ENCODE data around the gene NEK5.

Gene NEK5

GRCh38 chr13:52161181-52161646 lies 32.3 kb upstream of the NEK5 start:
- H3K9ac ChIP-seq (ENCODE audit: low read length), result no peak overlapping the region
- no peaks in the 10 kb centered on the region for H3K9me3 ChIP-seq (ENCODE audit: control insufficient read depth, low read length)
- no peaks in the 10 kb centered on the region for H3K36me3 ChIP-seq (ENCODE audit: control insufficient read depth, insufficient read depth, low read length, severe bottlenecking)
- H3K4me1 ChIP-seq (ENCODE audit: control insufficient read depth, insufficient read depth, low read length), result peaks cover 12% of the 10 kb centered on the region
- no peak overlapping the region for H3K4me3 ChIP-seq (ENCODE audit: low read length)
- H3K27me3 ChIP-seq (replicated peaks; ENCODE audit: control insufficient read depth, insufficient read depth, low read length), result no peaks in the 10 kb centered on the region
- no peak for DNase-seq (ENCODE audit: low read depth)

- Histone ChIP-seq H3K9ac (ENCODE audit: low read length) (no peak overlapping the region), H3K4me3 (ENCODE audit: low read length) (no peak overlapping the region), H3K36me3 (ENCODE audit: control insufficient read depth, insufficient read depth, low read length, severe bottlenecking) (no peaks in the 10 kb centered on the region), H3K27me3 (replicated peaks; ENCODE audit: control insufficient read depth, insufficient read depth, low read length) (no peaks in the 10 kb centered on the region), H3K9me3 (ENCODE audit: control insufficient read depth, low read length) (no peaks in the 10 kb centered on the region), H3K4me1 (ENCODE audit: control insufficient read depth, insufficient read depth, low read length) (peaks cover 12% of the 10 kb centered on the region)
- DNase-seq (ENCODE audit: low read depth), result no peak
Measured at GRCh38 chr13:52160506-52160905, 31.6 kb upstream of the NEK5 start.

- Histone ChIP-seq H3K9me3 (ENCODE audit: control insufficient read depth, low read length) (no peaks in the 10 kb centered on the region), H3K9ac (ENCODE audit: low read length) (no peak overlapping the region), H3K27me3 (replicated peaks; ENCODE audit: control insufficient read depth, insufficient read depth, low read length) (no peaks in the 10 kb centered on the region), H3K4me1 (ENCODE audit: control insufficient read depth, insufficient read depth, low read length) (peaks cover 12% of the 10 kb centered on the region), H3K36me3 (ENCODE audit: control insufficient read depth, insufficient read depth, low read length, severe bottlenecking) (no peaks in the 10 kb centered on the region), H3K4me3 (ENCODE audit: low read length) (peak overlapping the region; percentile 89)
- DNase-seq (ENCODE audit: low read depth), result no peak
Measured at GRCh38 chr13:52160053-52160452, 31.2 kb upstream of the NEK5 start.

- H3K4me1 ChIP-seq (ENCODE audit: control insufficient read depth, insufficient read depth, low read length), result peaks cover 12% of the 10 kb centered on the region
- H3K9me3 ChIP-seq (ENCODE audit: control insufficient read depth, low read length), result no peaks in the 10 kb centered on the region
- no peaks in the 10 kb centered on the region for H3K36me3 ChIP-seq (ENCODE audit: control insufficient read depth, insufficient read depth, low read length, severe bottlenecking)
- H3K4me3 ChIP-seq (ENCODE audit: low read length), result peak within 1 kb of the TSS; percentile 89
- peak within 1 kb of the TSS; percentile 89 for H3K9ac ChIP-seq (ENCODE audit: low read length)
- DNase-seq (ENCODE audit: low read depth), result peak; percentile 72
- H3K27me3 ChIP-seq (replicated peaks; ENCODE audit: control insufficient read depth, insufficient read depth, low read length), result no peaks in the 10 kb centered on the region
Measured at GRCh38 chr13:52159159-52159982, 30.5 kb upstream of the NEK5 start, which contains the start of gene NEK3. TSS of gene NEK3 (minus strand) at chr13:52159597. CDS start at chr13:52156191, 3,406 bp downstream.

- H3K27me3 ChIP-seq (replicated peaks; ENCODE audit: control insufficient read depth, insufficient read depth, low read length), result no peaks in the 10 kb centered on the region
- DNase-seq (ENCODE audit: low read depth), result peak; percentile 75
- peaks cover 12% of the 10 kb centered on the region for H3K4me1 ChIP-seq (ENCODE audit: control insufficient read depth, insufficient read depth, low read length)
- no peaks in the 10 kb centered on the region for H3K36me3 ChIP-seq (ENCODE audit: control insufficient read depth, insufficient read depth, low read length, severe bottlenecking)
- peak overlapping the region; percentile 89 for H3K9ac ChIP-seq (ENCODE audit: low read length)
- H3K9me3 ChIP-seq (ENCODE audit: control insufficient read depth, low read length), result no peaks in the 10 kb centered on the region
- H3K4me3 ChIP-seq (ENCODE audit: low read length), result peak overlapping the region; percentile 89
Measured at GRCh38 chr13:52158629-52159158, 29.8 kb upstream of the NEK5 start.

- H3K36me3 ChIP-seq (ENCODE audit: control insufficient read depth, insufficient read depth, low read length, severe bottlenecking), result peaks cover 4% of the 10 kb centered on the region
- no peak overlapping the region for H3K9ac ChIP-seq (ENCODE audit: low read length)
- H3K4me1 ChIP-seq (ENCODE audit: control insufficient read depth, insufficient read depth, low read length), result peaks cover 6% of the 10 kb centered on the region
- H3K4me3 ChIP-seq (ENCODE audit: low read length), result no peak overlapping the region
- no peaks in the 10 kb centered on the region for H3K9me3 ChIP-seq (ENCODE audit: control insufficient read depth, low read length)
- peak; percentile 18 for DNase-seq (ENCODE audit: low read depth)
- no peaks in the 10 kb centered on the region for H3K27me3 ChIP-seq (replicated peaks; ENCODE audit: control insufficient read depth, insufficient read depth, low read length)
Measured at GRCh38 chr13:52156724-52157261, 27.9 kb upstream of the NEK5 start.

GRCh38 chr13:52155177-52155576 lies 26.3 kb upstream of the NEK5 start:
- Histone ChIP-seq H3K4me3 (ENCODE audit: low read length) (no peak overlapping the region), H3K9ac (ENCODE audit: low read length) (no peak overlapping the region), H3K9me3 (ENCODE audit: control insufficient read depth, low read length) (no peaks in the 10 kb centered on the region), H3K27me3 (replicated peaks; ENCODE audit: control insufficient read depth, insufficient read depth, low read length) (no peaks in the 10 kb centered on the region), H3K36me3 (ENCODE audit: control insufficient read depth, insufficient read depth, low read length, severe bottlenecking) (peaks cover 19% of the 10 kb centered on the region), H3K4me1 (ENCODE audit: control insufficient read depth, insufficient read depth, low read length) (peaks cover 6% of the 10 kb centered on the region)
- no peak for DNase-seq (ENCODE audit: low read depth)

GRCh38 chr13:52147225-52147624 lies 18.4 kb upstream of the NEK5 start:
- Histone ChIP-seq H3K36me3 (ENCODE audit: control insufficient read depth, insufficient read depth, low read length, severe bottlenecking) (peaks cover 32% of the 10 kb centered on the region), H3K27me3 (replicated peaks; ENCODE audit: control insufficient read depth, insufficient read depth, low read length) (no peaks in the 10 kb centered on the region), H3K9ac (ENCODE audit: low read length) (no peak overlapping the region), H3K4me1 (ENCODE audit: control insufficient read depth, insufficient read depth, low read length) (no peaks in the 10 kb centered on the region), H3K9me3 (ENCODE audit: control insufficient read depth, low read length) (no peaks in the 10 kb centered on the region), H3K4me3 (ENCODE audit: low read length) (no peak overlapping the region)
- no peak for DNase-seq (ENCODE audit: low read depth)

- H3K36me3 ChIP-seq (ENCODE audit: control insufficient read depth, insufficient read depth, low read length, severe bottlenecking), result peaks cover 18% of the 10 kb centered on the region
Measured at GRCh38 chr13:52141299-52141698, 12.4 kb upstream of the NEK5 start.

GRCh38 chr13:52137489-52137888 lies 8.6 kb upstream of the NEK5 start:
- Histone ChIP-seq H3K4me3 (ENCODE audit: low read length) (no peak overlapping the region), H3K36me3 (ENCODE audit: control insufficient read depth, insufficient read depth, low read length, severe bottlenecking) (peaks cover 41% of the 10 kb centered on the region), H3K9ac (ENCODE audit: low read length) (no peak overlapping the region), H3K9me3 (ENCODE audit: control insufficient read depth, low read length) (no peaks in the 10 kb centered on the region), H3K27me3 (replicated peaks; ENCODE audit: control insufficient read depth, insufficient read depth, low read length) (no peaks in the 10 kb centered on the region), H3K4me1 (ENCODE audit: control insufficient read depth, insufficient read depth, low read length) (no peaks in the 10 kb centered on the region)
- no peak for DNase-seq (ENCODE audit: low read depth)

More at GRCh38 chr13:52141299-52141698, 12.4 kb upstream of the NEK5 start:
- Histone ChIP-seq H3K9me3 (ENCODE audit: control insufficient read depth, low read length) (no peaks in the 10 kb centered on the region), H3K4me1 (ENCODE audit: control insufficient read depth, insufficient read depth, low read length) (no peaks in the 10 kb centered on the region), H3K27me3 (replicated peaks; ENCODE audit: control insufficient read depth, insufficient read depth, low read length) (no peaks in the 10 kb centered on the region), H3K9ac (ENCODE audit: low read length) (no peak overlapping the region), H3K4me3 (ENCODE audit: low read length) (no peak overlapping the region)
- DNase-seq (ENCODE audit: low read depth), result no peak

- H3K9ac ChIP-seq (ENCODE audit: low read length), result no peak overlapping the region
- H3K36me3 ChIP-seq (ENCODE audit: control insufficient read depth, insufficient read depth, low read length, severe bottlenecking), result peaks cover 48% of the 10 kb centered on the region
Measured at GRCh38 chr13:52136763-52137162, 7.9 kb upstream of the NEK5 start.

More at GRCh38 chr13:52136763-52137162, 7.9 kb upstream of the NEK5 start:
- DNase-seq (ENCODE audit: low read depth), result no peak
- H3K4me1 ChIP-seq (ENCODE audit: control insufficient read depth, insufficient read depth, low read length), result no peaks in the 10 kb centered on the region
- H3K9me3 ChIP-seq (ENCODE audit: control insufficient read depth, low read length), result no peaks in the 10 kb centered on the region
- no peaks in the 10 kb centered on the region for H3K27me3 ChIP-seq (replicated peaks; ENCODE audit: control insufficient read depth, insufficient read depth, low read length)
- no peak overlapping the region for H3K4me3 ChIP-seq (ENCODE audit: low read length)
